Measurements from ENCODE around the gene RHD.
"Not testable (repeated sequence)": the region's sequence is repeated elsewhere in the genome, so short reads cannot be mapped to it uniquely, and the experiment has no call there.

Gene RHD

GRCh38 chr1:25259813-25260212 is 12.5 kb upstream of the RHD start:
- not testable (repeated sequence) for DNase-seq

- DNase-seq = not testable (repeated sequence)
Observed at GRCh38 chr1:25260336-25260735, 12.0 kb upstream of the RHD start.

DNA sequence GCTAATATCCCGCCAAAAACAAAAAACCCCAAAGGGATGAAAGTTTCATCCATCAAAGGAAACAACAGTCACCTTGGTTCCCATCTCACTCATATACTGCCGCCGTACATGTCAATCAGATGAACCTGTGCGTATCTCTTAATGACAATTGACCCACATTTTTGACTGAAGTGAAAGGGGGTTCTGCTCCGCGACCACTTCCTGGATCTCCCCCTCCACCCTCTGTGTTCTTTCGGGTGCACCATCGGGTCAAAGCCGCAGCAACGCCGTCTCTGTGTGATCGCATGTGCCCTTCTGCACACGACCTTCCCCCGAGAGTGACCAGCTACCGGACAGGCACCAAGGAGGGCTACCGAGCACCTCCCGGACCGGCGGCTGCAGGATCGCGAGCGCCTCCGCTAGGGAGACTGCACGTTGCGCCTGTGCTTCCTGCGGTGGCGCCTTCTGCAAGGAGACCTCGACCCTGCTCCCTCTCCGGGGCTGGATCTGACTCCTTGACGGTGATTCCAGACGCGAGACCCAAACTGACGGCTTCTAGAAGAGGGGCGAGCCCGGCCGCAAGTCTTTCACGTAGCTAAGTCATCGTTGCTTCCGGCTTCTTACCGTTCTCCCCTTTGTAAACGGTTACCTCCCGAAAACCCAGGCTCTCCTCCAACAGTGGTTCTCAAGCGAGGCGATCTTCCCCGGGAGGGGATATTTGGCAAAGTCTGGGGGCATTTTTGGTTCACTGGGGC is 5.6 kb upstream of the RHD start:
- DNase-seq = not testable (repeated sequence)

- DNase-seq = peak; percentile 23
Observed at GRCh38 chr1:25267288-25268142, 4.8 kb upstream of the RHD start.

DNA sequence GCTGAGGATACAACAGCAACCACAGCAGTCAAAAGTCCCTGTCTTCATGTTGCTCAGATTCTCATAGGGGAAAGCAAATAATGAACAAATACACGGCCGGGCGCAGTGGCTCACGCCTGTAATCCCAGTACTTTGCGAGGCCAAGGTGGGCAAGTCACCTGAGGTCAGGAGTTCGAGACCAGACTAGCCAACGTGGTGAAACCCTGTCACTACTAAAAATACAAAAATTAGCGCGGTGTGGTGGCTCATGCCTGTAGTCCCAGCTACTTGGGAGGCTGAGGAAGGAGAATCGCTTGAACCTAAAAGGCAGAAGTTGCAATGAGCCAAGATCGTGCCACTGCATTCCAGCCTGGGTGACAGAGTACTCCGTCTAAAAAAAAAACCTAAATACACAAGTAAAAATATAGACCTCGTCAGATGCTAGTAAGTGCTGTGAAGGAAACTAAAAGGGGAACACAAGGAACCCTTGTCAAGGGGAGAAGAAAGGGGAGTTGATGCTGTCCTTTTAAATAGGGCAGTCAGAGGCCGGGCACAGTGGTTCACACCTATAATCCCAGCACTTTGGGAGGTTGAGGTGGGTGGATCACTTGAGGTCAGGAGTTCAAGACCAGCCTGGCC is 4.1 kb upstream of the RHD start:
- not testable (repeated sequence) for DNase-seq

- DNase-seq = not testable (repeated sequence)
Observed at GRCh38 chr1:25275648-25276047, 3.3 kb downstream of the RHD start.

GRCh38 chr1:25277295-25277694 is 5.0 kb downstream of the RHD start:
- not testable (repeated sequence) for DNase-seq

DNA sequence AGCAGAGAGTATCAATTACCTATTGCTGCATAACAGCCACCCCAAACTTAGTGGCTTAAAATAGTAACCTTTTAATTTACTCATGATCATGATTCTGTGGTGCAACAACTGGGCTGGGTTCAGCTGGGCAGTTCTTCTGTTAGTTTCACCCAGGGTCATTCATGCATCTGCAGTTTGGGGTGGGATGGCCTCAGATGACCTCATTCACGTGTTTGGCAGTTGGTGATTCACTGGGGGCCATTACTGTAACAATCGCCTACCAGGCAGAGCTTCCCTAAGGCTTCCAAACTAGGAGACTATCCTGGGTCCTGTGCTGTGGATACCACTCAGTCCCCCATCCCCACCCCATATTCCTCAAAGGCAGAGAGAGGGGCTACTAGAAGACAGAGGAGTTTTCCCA is 6.0 kb downstream of the RHD start:
- not testable (repeated sequence) for DNase-seq

DNA sequence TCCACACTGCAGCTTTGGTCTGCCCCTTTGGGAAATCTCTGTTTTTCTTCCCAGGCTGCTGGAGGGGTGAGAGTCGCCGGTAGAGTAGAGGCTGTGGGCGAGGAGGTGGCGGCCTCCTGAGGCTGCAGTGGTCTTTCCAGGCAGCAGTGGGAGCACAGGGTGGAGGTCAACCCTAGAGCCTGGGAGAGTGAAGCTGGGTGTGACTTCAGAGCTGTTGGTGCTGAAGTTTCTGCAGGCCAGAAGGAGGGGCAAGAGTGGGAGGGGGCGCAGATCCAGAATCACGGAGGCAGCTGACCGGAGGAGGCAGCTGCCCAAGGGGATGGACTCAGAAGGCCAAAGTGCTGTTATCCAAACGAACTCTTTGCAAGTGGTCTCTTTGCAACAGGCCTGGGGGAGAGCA is 6.5 kb downstream of the RHD start:
- DNase-seq = not testable (repeated sequence)

GRCh38 chr1:25279693-25280111 is 7.4 kb downstream of the RHD start:
- not testable (repeated sequence) for DNase-seq

DNA sequence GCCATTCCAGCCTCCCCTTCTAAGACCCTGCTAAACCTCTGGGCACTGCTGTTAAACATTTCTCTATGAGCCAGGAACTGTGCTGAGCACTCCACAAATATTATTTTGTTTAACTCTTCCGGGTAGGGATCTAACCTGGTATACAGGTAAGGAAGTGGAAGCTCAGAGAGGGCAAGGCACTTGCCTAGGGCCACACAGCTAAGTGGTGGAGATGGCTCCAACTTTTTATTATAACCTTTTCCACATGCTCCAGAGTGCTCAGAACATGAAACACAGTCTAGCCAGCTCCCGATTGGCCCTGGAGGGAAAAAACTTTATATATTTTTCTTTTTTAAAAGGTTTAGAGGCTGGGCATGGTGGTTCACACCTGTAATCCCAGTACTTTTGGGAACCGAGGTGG is 13.6 kb downstream of the RHD start:
- DNase-seq = not testable (repeated sequence)

GRCh38 chr1:25287164-25287563 is 14.9 kb downstream of the RHD start:
- DNase-seq = not testable (repeated sequence)

GRCh38 chr1:25288573-25289101 is 16.3 kb downstream of the RHD start:
- DNase-seq = not testable (repeated sequence)

- DNase-seq = not testable (repeated sequence)
Observed at GRCh38 chr1:25290043-25290442, 17.7 kb downstream of the RHD start.

GRCh38 chr1:25293426-25293825 is 21.1 kb downstream of the RHD start:
- not testable (repeated sequence) for DNase-seq

- DNase-seq = not testable (repeated sequence)
Observed at GRCh38 chr1:25294889-25295826, 22.8 kb downstream of the RHD start.

DNA sequence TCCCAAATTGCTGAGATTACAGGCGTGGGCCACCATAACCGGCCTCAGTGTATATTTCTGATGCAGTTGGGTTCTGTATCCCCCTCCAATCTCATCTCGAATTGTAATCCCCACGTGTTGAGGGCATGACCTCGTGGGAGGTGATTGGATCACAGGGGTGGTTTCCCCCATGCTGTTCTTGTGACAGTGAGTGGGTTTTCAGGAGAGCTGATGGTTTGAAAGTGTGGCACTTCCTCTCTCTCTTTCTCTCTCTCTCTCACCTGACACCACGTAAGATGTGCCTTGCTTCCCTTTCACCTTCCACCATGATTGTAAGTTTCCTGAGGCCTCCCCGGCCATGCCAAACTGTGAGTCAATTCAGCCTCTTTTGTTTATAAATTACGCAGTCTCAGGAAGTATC is 24.2 kb downstream of the RHD start:
- not testable (repeated sequence) for DNase-seq

DNA sequence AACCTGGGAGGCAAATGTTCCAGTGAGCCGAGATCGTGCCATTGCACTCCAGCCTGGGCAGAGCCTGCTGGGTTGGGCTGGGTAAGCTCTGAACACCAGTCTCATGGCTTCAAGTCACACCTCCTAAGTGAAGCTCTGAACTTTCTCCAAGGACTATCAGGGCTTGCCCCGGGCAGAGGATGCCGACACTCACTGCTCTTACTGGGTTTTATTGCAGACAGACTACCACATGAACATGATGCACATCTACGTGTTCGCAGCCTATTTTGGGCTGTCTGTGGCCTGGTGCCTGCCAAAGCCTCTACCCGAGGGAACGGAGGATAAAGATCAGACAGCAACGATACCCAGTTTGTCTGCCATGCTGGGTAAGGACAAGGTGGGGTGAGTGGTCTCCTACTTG is 28.4 kb downstream of the RHD start:
- DNase-seq = not testable (repeated sequence)

GRCh38 chr1:25302330-25302729 is 30.0 kb downstream of the RHD start:
- not testable (repeated sequence) for DNase-seq

DNA sequence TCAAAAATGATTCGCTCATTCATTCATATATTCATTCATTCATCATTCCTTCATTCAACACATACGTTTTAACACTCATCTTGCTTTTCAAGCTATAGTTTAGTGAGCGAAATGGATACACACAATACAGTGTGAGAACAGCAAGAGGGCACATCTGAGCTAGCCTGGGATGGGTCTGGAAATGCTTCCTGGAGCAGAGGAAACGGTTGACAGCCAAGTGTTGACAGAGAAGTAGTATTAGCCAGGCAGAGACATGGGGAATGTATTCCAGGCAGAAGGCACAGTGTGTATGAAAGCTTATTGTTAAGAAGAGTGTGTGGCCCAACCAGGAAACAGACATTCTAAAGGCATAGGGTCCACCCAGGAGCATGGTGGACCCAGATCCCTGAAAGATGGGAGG is 32.6 kb downstream of the RHD start:
- not testable (repeated sequence) for DNase-seq

GRCh38 chr1:25308168-25308567 is 35.9 kb downstream of the RHD start:
- DNase-seq = not testable (repeated sequence)

GRCh38 chr1:25309085-25309484 is 36.8 kb downstream of the RHD start:
- DNase-seq = not testable (repeated sequence)

Measured in NCI-H2227 treated with DMSO at 0.1 percent for 48 hours (cell line).